ENCODE data around the gene ZNF205.

DNA sequence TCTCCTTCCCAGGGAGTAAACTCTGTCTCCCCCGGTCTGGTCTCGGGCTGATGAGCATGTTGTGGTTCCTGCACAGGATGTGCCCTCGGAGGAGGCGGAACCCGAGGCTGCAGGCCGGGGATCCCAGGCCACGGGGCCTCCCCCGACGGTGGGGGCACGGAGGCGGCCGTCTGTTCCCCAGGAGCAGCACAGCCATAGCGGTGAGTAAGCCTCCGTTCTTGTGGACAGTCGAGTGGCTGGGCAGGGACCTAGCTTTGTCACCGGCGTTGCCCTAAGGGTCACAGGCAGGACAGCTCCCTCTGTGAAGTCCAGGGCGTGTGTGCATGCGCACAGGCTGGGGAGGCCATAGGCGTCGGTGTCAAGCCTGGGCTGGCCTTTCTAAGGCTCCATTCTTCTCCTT, 26.0 kb downstream of the ZNF205 start:
- TF ChIP-seq POLR2AphosphoS5 (IDR thresholded peaks at IDR 0.05; ENCODE audit: low read depth, low read length) (no peak), POLR2A (IDR thresholded peaks at IDR 0.05; ENCODE audit: low read depth, low read length) (no peak), TAF1 (IDR thresholded peaks at IDR 0.05; ENCODE audit: borderline replicate concordance, low read depth, low read length) (no peak)

Data from GM12892 (cell line).